Left lung (tissue), 10 donors: Measurements from ENCODE around the gene PKHD1. TPM values are rescaled to one million over a fixed set of nuclear protein-coding genes. Genes with fewer than 3 reads are reported as not detected.

Experiments
- ATAC-seq: fragments of 200-7000 bp; cut with Tn5 transposase; one replicate; pipeline ENCODE4 v1.9.1; 2020; ENCODE audit warnings: moderate library complexity
- DNase-seq, 4 donors: peaks; one replicate each; pipeline ENCODE4 v3.0.0-alpha.2; 2013 to 2020
- H3K27ac ChIP-seq, 2 donors: fragments of 200-600 bp; sonication (generic) in 1 of 2; one replicate each; pipeline versions ENCODE4 v1.5.0 to v1.8.0; 2020 to 2021
- H3K27me3 ChIP-seq, 2 donors: fragments of 200-600 bp; sonication (generic) in 1 of 2; one replicate each; pipeline versions ENCODE4 v1.5.0 to v1.8.0; 2020 to 2021
- H3K36me3 ChIP-seq, 2 donors: fragments of 200-600 bp; sonication (generic) in 1 of 2; one replicate each; pipeline versions ENCODE4 v1.5.0 to v1.8.0; 2020 to 2021
- H3K4me1 ChIP-seq, 2 donors: fragments of 200-600 bp; one replicate each; pipeline ENCODE4 v1.8.0; 2021
- H3K4me3 ChIP-seq, 2 donors: fragments of 200-600 bp; sonication (generic) in 1 of 2; one replicate each; pipeline versions ENCODE4 v1.5.0 to v1.8.0; 2020 to 2021; ENCODE audit warnings: mild to moderate bottlenecking in 1 of 2
- H3K9me3 ChIP-seq, 2 donors: fragments of 200-600 bp; sonication (generic) in 1 of 2; one replicate each; pipeline versions ENCODE4 v1.5.0 to v1.8.0; 2020 to 2021
- intact Hi-C, 2 donors: fragments of 100-400 bp; cut with DNase I; formaldehyde crosslinking; loops; one replicate each; pipeline versions ENCODE4 v1.11.2 to v1.14.2; 2022
- polyA plus RNA-seq, 6 donors: library from polyadenylated mRNA; unstranded; fragments of 120-200 nt; gene quantifications; one replicate each; pipeline ENCODE4 v1.2.1, GENCODE V29; 2013; ENCODE audit not compliant: insufficient read length in 6 of 6
- total RNA-seq, 2 donors: library from RNA; stranded (reverse); fragmentation: NEBNext Ultra II Directional; extraction: Animal tissue kit (Norgen Biotek cat#: 25700); gene quantifications; one replicate each; pipeline ENCODE4 v1.2.1, GENCODE V29; 2021
- TF ChIP-seq, protein P1 (sequence below), 2 donors: fragments of 200-600 bp; sonication (generic) in 1 of 2; IDR thresholded peaks; one replicate each; pipeline versions ENCODE4 v1.5.0 to v1.8.0; 2021; ENCODE audit warnings: antibody characterized with exemption in 2 of 2
- donor health status: DM: no; HTN: yes; CAD: no.
- donor health status: DM: no; HTN: no; CAD: no.

The PKHD1 gene
- total and polyA plus RNA-seq, 8 donors: 0.29 to 7.9 (median 6.2) TPM

- H3K4me3 ChIP-seq: no peak overlapping the region
- intact Hi-C loops: no loop called here
- peaks cover 0 to 3% of the 10 kb centered on the region in 2 donors for H3K27me3 ChIP-seq
- H3K4me1 ChIP-seq: no peaks in the 10 kb centered on the region
- TF ChIP-seq, protein P1, sequence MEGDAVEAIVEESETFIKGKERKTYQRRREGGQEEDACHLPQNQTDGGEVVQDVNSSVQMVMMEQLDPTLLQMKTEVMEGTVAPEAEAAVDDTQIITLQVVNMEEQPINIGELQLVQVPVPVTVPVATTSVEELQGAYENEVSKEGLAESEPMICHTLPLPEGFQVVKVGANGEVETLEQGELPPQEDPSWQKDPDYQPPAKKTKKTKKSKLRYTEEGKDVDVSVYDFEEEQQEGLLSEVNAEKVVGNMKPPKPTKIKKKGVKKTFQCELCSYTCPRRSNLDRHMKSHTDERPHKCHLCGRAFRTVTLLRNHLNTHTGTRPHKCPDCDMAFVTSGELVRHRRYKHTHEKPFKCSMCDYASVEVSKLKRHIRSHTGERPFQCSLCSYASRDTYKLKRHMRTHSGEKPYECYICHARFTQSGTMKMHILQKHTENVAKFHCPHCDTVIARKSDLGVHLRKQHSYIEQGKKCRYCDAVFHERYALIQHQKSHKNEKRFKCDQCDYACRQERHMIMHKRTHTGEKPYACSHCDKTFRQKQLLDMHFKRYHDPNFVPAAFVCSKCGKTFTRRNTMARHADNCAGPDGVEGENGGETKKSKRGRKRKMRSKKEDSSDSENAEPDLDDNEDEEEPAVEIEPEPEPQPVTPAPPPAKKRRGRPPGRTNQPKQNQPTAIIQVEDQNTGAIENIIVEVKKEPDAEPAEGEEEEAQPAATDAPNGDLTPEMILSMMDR (IDR thresholded peaks at IDR 0.05): no peak
- no peak for ATAC-seq
- no peak for DNase-seq
- H3K36me3 ChIP-seq: no peaks in the 10 kb centered on the region
- H3K9me3 ChIP-seq: no peaks in the 10 kb centered on the region
- H3K27ac ChIP-seq: no peak overlapping the region
Measured at GRCh38 chr6:51965222-51965801, 122.1 kb downstream of the PKHD1 start.

- intact Hi-C loops: no loop called here
- H3K4me3 ChIP-seq: no peak overlapping the region
- no peaks in the 10 kb centered on the region for H3K9me3 ChIP-seq
- no peaks in the 10 kb centered on the region for H3K4me1 ChIP-seq
- TF ChIP-seq, protein P1 (IDR thresholded peaks at IDR 0.05): no peak
- no peak overlapping the region for H3K27ac ChIP-seq
- ATAC-seq: no peak
- DNase-seq: no peak
- peaks cover 0 to 7% of the 10 kb centered on the region in 2 donors for H3K27me3 ChIP-seq
- no peaks in the 10 kb centered on the region for H3K36me3 ChIP-seq
Measured at GRCh38 chr6:51963980-51964379, 123.4 kb downstream of the PKHD1 start.

- Histone ChIP-seq H3K36me3 (no peaks in the 10 kb centered on the region), H3K9me3 (no peaks in the 10 kb centered on the region), H3K27me3 (peaks cover 0 to 7% of the 10 kb centered on the region in 2 donors), H3K27ac (no peak overlapping the region), H3K4me1 (no peaks in the 10 kb centered on the region), H3K4me3 (no peak overlapping the region)
- DNase-seq (no peak), ATAC-seq (no peak)
- intact Hi-C loops: no loop called here
- TF ChIP-seq, protein P1 (IDR thresholded peaks at IDR 0.05): no peak
Measured at GRCh38 chr6:51962354-51962753, 125.1 kb downstream of the PKHD1 start.

DNA sequence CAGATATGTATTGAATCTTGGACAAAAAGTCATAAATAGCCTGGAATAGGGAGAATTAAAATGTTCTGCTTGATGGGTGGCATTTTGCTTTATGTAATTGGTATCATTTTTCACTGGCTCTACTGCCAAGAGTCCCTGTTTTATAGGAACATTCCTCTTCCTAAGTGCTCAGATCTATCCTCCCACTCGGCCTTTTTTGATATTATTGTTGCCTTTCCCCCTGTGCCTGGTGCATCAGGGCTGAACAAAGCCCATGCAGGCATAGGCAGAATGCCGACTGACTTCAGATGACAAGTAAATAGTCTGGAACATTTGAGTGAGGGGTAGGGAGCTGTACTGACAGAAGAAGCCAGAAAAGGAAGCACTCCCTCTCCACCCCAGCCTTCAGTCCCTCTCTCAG is 127.0 kb downstream of the PKHD1 start:
- no peak overlapping the region for H3K4me3 ChIP-seq
- no peak overlapping the region for H3K27ac ChIP-seq
- TF ChIP-seq, protein P1 (IDR thresholded peaks at IDR 0.05): no peak
- H3K27me3 ChIP-seq: peaks cover 0 to 7% of the 10 kb centered on the region in 2 donors
- H3K36me3 ChIP-seq: no peaks in the 10 kb centered on the region
- H3K4me1 ChIP-seq: no peaks in the 10 kb centered on the region
- no peak for DNase-seq
- no peaks in the 10 kb centered on the region for H3K9me3 ChIP-seq
- ATAC-seq: no peak
- intact Hi-C loops: no loop called here

- Histone ChIP-seq H3K36me3 (no peaks in the 10 kb centered on the region), H3K27me3 (peaks cover 0 to 7% of the 10 kb centered on the region in 2 donors), H3K27ac (no peak overlapping the region), H3K9me3 (no peaks in the 10 kb centered on the region), H3K4me1 (no peaks in the 10 kb centered on the region), H3K4me3 (no peak overlapping the region)
- DNase-seq (peak; percentile 56 to 73 (median 65)), ATAC-seq (peak; percentile 81)
- TF ChIP-seq, protein P1 (IDR thresholded peaks at IDR 0.05): peak; percentile 33 to 50
- intact Hi-C loops: no loop called here
Measured at GRCh38 chr6:51959744-51960383, 127.5 kb downstream of the PKHD1 start.
